Cerebellar cortex (tissue), 1 donor: ENCODE data around the gene ST3GAL4.

ENCODE experiments used
- DNase-seq: peaks from one replicate; pipeline ENCODE4 v3.0.0-alpha.2; 2015; ENCODE audit warnings: low spot score

The ST3GAL4 gene

DNA sequence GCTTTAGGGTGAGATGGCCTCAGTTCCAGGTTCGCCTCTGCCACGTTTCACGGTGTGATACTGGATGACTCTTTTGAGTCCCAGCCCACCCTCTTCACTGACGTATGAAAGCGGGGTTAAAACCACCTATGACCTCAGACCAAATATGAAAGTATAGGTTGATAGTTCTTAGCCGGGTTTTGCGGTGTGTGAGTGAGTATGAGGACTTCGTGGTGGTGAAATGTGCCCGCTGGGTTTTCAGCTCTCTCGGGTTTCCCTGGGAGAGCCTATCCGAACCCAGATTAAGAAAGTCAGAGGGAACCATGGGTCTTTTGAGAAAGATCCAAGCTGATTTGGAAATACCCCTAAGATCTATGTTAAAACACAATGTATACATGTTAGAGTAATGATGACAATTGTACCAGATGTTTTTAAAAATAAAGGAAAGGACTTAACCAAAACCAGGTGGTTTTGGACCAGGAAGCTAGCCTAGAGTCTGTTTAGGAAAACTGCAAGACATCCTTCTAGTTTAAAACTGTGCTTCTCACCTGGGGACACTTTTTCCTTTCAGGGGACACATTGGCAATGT is 25.8 kb upstream of the ST3GAL4 start:
- DNase-seq: no peak

DNA sequence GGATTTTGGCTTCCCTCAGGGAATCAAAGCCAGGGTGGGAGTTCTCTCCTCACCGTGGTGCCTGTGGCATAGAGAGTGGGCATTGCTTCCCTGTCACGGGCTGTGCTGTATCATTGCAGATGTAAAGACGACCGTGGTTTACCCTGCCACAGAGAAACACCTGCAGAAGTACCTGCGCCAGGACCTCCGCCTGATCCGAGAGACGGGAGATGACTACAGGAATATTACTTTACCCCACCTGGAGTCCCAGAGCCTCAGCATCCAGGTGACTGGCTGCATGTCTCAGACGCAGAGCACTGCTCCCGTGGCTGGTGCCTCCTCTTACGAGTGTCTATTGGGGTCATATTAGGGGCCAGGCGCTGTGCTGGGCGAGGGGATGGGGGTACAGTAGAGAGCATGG is 24.2 kb upstream of the ST3GAL4 start:
- no peak for DNase-seq

DNA sequence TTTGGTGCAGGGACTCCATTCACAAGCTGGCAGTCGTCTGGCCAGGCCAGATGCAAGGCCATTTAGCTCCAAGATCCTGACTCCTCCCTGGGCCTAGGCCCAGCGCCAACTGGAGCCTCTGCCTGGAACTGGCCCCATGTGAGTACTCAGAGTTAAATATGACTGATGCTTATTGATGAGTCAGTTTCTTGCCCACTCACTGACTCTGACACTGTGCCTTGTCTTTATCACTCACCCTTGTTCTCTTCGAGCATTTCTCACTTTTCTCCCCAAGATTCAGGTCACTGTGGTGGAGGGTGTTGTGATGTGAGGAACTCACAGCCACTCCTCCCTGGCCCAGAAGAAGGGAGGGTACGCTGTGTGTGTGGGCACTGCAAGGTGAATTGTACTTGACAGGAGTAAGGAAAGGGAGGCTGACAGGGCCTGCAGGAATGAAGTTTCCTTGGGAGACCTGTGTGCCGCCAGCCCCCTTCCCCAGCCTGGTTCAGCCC is 23.2 kb upstream of the ST3GAL4 start:
- no peak for DNase-seq

DNA sequence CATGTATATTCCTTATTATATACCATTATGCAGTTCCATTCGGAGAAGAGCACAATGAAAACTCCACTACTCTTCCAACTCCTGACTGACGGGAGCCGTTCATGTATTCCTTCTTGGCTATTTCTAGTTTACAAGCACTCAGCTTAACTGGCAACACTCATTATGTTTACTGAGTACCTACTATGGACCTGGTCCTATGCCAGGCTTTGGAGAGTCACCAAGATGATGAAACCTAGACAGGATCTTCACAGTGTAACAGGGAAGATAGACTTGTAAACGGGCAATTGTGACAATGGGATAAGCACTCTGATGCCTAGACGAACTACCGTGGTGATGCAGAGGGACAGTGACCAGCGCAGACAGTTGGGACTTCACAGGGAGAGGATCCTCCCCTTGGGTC is 22.3 kb upstream of the ST3GAL4 start:
- DNase-seq: no peak

DNA sequence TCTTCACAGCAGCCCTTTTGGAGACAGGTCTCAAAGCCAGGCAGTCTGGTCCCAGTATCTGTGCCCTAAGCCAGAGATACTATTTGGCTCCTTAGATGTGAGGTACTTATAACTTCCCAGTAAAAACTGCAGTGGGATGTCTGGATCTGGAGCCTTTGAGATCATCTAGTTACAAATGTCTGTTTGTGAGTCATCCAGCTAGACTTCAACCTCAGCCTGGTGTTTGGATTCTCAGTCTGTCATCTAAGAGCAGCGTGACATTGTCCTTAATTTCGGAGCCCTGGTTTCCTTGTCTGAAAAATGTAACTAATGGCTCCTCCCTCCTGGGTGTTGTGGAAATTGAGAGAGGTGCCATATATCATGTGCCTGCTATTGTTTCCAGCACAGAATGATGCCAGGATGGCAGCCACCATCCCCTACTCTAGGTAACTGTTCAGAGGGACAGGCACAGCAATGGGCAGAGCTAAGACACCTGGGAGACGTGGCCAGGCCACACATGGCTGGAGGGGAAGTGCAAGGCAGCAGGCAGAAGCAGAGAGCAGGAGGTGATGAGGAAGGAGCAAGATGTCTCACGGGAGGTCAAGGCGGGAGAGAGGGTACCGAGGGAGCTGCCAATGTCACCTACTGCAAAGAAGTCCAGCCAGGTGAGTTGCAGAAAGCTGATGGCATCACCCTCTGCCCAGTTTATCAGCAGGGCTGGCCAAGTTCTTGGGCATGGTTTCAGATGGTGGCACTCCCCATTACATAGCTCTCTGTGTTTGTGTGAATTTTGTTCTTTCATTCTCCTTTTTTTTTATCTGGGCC is 20.6 kb upstream of the ST3GAL4 start:
- no peak for DNase-seq

DNA sequence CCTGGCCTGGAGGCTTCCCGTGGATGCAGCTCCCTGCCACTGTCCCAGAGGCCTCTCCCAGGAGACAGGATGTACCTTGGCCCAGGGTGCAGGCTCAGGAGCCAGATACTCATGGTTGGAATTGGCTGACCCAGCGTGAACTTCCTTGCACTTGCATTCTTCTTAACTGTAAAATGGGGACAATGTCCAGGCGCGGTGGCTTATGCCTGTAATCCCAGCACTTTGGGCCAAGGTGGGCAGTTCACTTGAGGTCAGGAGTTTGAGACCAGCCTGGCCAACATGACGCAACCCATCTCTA is 20.1 kb upstream of the ST3GAL4 start:
- no peak for DNase-seq

DNA sequence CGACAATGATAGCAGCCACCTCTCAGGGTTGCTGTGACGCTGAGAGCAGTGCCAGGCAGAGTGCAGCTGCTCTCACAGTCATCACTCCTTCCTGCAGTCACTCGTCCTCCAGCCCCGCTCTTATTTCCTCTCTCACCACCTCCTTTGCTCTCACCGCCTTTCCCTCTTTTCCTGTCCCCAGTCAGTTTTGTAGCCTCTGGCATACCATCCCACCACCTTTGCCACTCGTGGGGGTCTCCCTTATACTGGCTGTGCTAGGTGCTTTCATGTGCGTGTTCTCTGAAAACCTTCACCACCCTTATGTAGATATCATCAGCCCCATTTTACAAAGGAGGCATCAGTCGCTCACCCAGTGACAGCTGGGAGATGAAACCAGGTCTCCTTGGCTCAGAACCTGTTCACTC is 19.3 kb upstream of the ST3GAL4 start:
- DNase-seq: no peak

DNA sequence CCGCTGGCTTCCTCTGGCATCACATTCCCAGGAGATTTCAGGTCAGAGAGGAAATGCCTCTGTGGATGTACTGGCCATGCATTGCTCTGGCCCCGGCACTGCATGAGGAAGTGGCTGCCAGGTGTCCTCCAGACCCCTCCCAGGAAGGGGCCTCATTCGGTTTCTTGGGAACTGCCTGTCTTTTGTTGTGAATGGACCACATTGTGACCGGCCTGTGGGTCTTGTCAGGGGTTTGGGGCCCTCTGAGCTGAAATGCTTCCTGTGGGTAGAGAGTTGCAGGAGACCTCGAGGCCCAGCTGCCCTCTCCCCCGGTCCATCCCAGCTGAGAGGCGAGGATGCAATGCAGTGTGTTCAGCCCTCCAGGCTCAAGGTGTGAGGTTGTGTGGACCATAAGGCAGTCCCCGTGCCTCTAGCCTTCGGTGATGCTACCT is 18.8 kb upstream of the ST3GAL4 start:
- no peak for DNase-seq

DNA sequence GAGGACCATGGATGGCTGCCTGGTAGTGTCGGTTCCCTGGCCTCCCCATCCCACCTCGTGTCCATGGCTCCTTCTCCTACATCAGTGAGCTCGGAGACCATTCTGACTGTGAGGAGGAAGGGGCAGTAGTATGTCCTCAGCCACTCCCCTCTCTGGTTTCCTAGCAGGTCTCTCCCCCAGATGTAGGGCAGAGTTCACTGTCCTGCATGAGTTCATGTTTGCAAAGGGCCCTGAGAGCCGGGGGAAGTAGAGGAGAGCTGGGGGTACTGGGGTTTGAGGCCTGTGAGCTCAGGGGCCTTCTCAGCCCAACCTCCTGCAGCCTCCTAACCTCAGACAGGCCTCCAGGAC is 18.4 kb upstream of the ST3GAL4 start:
- no peak for DNase-seq

DNA sequence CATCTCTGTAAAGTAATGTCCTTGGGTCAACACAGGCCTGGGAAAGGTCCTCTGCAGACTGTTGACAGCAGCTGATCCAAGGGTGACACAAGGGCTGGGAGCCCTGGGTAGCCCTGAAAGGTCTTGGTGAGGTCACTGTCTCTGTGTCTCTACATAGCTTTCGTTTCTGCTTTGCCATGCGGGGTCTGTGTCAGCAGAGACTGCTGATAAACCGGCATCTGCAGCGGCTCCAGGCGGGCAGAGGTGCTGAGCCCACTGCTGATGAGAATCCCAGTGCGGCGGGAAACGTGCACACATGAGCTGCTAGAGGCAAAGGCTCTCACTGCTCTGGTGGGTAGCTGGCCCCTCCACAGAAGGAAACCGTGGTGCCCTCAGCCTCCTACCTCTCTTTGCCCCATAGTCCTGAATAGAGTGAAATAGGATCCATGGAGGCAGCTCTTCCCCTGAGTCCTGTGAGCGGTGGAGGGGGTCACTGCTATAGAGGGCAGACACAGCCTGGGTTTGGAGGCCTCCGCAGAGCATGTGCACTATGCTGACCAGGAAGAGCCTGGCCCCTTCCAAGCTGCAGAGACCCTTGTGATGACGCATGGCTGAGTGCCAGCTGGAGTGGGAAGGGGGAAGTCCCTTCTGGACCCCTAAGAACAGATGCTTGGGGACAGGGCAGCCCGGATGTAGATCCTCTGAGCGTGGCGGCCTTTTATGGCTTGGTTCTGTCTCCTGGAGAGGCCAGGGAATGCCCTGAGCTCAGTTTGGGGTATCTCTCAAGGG is 17.8 kb upstream of the ST3GAL4 start:
- DNase-seq: no peak

DNA sequence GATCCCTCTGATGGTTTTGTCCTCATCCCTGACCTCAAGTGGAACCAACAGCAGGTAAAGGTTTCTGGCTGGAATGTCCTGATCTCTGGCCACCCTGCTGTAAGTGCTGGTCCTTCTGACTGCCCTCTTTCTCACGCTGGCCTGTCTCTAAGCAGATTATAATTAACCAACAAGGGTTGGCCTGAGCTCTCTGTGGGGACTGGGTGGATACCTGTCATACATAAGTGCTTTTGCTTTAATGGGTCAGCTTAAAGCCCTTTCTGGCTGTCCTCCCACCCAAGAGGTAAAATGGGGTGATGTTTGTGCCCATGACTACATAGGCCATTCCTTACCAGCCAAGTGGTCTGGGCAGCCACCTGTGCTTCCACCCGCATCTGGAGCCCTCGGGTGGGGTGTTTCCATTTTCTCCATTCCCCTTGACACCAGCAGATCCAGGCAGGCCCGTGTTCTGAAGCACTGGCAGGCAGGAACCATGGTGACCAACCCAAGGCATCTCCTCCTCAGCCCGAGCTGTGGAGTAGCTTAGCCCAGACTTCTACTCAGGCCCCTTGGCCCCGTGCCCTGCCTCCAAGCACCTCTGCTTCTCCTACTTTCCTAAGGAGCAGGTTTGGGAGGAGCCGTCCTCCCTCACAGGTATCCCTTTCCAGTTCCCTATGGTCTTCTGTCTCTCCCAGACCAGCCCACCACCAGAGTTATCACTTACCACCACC is 17.0 kb upstream of the ST3GAL4 start:
- DNase-seq: no peak

DNA sequence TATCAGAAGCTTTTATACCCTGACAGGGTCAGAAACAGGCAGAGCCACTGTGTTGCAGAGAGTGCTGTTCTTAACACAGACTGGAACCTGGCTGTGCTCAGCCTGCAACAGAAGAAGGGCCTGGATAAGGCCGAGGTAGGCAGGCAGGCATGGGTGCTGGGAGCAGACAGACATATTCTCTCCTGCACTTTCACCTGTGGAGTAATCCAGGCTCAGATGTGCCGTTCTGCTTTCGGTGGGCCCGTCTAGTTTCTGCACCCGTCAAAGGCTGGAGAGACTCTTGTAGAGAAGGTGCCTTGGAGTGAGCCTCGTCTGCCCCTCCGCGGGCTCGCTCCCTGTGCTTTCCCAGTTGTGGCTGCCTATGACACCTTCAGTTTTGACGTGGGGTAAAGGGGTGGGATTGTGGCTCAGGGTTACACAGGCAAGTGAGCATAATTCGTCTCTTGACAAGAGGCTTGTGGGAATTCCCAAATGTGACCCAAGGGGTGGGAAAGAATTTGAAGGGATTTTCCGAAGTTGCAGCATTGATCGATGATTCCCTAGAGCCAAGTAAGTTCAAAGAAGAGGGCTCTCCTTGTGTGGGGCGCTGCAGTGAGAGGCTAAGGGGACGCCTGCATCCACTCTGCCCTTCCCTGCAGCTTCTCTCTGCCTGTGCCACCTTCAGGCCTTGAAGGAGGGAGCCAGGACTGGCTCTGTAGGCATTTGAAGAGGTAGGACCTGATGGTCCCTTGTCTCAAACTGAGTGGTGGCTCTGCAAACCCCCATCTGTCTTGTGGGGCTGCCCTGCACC is 16.2 kb upstream of the ST3GAL4 start:
- no peak for DNase-seq

DNA sequence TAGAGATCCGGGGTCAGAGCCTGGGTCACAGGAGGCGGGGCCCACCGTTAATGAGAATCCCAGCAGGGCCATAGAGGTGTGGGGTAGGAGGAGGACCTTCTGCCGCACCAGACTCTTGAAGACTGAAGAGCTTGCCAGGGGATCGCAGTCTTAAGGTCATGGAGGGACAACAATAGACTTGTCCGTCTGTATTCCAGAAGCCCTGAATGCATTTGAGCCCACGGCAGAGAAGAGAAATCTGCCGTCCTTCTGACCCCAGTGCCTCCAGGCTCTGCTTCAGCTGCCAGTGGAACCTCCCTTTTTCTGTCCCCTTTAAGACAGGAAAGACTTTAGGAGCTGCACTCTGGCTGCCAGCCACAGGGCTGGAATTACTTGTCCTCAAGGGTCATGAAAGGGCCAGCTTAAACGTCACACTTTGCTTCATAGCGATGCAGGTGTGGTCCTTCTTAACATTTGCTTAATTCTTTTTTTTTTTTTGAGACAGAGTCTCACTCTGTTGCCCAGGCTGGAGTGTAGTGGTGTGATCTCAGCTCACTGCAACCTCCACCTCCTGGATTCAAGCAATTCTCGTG is 15.5 kb upstream of the ST3GAL4 start:
- no peak for DNase-seq

DNA sequence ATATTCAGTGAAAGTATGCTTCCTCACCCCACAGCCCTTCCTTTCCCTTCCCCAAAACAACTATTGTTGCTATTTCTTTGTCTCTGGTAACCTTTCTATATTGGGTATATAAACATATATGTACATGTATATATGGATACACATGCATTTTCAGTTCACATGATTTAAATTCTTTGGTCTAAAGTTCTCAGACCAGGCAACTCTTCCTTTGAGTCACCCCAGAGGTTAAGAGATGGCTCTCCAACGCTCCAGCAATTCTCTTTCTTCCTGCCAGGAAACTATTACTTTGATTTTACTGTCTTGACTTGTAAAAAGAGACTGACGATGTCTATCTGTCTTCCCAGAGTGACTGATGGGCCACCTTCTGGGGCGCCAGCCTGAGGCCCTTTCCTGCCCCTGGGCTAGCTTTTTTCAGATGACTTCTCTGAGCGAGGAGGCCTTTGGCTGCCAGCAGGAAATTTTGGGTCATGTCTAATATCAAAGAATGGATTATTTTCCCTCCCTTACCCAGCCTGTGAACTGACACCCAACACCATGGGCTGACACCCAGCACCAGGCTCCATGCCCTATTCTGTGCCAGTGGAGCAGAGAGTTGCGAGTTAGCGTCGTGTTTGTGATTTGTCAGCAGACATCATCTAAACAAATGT is 14.4 kb upstream of the ST3GAL4 start:
- no peak for DNase-seq

DNA sequence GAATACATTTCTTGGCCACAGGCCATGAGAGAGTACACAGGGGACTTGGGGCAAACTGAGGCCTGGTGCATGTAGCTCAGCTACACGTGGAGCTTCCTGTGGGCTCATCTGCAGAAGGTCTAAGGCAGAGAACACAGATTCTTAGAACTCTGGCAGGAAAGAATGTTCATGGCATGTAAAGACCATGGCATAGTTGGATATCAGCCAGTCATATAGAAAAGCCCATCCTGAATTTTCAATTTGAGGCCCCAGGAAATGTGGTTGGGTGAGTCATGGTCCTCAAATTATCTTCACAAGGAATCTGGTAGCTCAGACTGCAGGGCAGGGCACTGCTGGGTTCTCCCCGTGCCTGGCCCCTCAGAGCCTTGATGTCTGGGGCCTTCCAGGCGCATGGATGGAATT is 13.7 kb upstream of the ST3GAL4 start:
- no peak for DNase-seq

DNA sequence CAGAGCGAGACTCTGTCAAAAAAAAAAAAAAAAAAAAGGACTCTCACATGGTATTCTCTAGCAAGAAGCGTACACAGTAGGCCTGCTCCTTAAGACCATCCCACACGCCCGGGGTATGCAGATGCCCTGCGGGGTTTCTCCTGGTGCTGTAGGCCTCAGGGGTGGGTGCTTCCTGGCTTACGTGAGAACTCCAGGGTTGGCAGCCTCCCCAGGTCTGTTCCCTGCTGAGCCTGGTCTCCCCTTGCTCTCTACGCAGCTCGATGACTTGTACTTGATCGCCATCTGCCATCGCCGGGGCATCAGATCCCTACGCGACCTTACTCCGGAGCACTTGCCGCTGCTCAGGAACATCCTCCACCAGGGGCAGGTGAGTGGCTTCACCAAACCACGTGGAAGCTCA is 12.4 kb upstream of the ST3GAL4 start:
- DNase-seq: no peak

DNA sequence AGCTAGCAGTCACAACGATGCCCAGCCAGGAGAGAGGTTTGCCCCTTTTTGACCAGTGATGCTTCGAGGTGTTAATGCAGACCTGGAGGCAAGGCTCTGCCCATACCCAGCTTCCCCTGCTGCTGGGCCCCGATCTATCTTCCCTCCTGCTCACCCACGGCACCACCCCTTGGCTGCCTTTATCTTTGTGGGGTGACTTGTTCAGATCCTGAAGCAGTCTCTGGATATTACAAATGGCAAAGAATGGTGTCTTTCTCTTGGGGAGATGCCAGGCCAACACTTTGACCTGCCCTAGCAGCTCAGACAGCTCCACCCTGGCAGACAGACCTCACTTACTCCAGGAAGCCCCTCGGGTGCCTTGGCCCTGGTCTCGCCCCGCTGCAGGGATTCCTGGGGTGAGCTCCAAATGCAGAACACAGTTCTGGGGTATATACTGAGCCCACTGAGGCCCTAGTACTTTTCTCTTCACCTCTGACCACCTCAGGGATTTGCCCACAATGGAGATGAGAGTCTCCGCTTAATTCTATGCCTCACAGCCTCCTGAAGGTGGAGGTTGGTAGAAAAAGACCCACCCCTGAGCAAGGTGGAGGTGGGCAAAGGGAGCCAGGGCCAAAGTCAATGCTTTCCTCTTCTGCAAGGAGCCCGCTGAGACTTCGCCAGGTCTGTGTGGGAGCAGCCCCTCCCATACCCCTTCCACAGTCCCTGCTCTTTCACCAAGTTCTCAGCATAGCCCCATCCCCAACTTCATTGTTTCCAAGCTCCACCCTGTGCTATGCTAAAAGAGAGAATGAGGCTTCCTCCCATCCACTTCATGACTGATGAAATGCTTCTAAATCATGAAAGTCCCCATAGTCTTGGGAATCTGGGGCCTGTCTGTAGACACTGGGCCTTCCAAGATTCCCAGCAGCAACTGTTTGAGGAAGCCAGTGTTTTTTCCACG is 11.1 kb upstream of the ST3GAL4 start:
- no peak for DNase-seq

DNA sequence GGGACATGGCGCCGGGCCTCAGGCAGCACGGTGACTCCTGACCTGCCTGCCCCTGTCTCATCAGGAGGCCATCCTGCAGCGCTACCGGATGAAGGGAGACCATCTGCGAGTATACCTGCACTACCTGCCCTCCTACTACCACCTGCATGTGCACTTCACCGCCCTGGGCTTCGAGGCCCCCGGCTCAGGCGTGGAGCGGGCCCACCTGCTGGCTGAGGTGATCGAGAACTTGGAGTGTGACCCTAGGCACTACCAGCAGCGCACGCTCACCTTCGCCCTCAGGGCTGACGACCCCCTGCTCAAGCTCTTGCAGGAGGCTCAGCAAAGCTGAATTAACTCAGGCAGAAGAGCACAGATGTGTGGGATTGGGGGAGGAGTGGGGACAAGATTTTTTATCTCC is 10.2 kb upstream of the ST3GAL4 start:
- DNase-seq: no peak

DNA sequence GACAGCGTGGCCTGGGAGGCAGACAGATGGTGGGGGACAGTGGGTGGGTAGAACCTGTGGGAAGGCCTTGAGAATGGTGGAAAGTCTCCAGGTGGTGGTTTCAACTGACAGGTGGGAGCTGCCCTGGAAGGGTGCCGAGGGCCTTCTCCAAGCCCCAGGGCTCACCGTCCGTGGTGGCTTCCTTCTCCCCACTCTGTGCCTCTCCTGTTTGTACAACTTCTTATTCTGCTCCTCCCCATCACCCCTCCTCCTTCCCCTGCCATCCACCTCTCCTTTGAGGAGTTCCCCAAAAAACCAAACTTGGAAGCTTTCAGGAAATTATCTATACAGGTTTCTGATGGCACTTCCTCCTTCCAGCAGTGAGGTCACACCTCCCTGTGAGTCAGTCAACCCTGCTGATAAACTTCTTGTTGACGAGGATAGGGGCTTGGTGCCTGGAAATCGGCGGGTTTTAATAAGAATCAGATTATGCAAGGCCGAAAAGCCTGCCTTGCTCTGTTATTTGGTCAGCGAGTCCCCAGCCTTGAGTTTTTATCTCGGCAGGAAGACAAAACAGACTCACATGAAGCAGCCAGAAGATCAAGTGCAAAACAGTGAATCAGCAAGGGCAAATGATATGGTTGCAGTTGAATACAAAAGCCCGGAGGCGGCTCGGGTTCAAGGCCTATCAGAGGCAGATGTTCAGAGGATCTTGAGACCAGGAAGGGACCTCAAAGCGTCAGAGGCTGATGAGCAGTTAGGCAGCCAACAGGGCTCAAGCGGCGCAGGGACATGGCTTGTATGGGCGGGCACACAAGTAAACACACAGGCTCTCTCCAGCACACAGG is 9.5 kb upstream of the ST3GAL4 start:
- DNase-seq: no peak
